HG02840 (cell line): ENCODE data around the gene SRP9.
"Not testable (repeated sequence)": the region's sequence is repeated elsewhere in the genome, so short reads cannot be mapped to it uniquely, and the experiment has no call there.

Source experiments
- ATAC-seq: cut with Tn5 transposase; IDR thresholded peaks from one replicate; pipeline ENCODE4 v1.9.1; 2021; ENCODE audit warnings: mild to moderate bottlenecking, moderate library complexity, moderate number of reproducible peaks; ENCODE audit not compliant: unreplicated experiment, low FRiP score

The SRP9 gene

GRCh38 chr1:225754940-225755641 is 22.5 kb upstream of the SRP9 start:
- ATAC-seq: no peak

GRCh38 chr1:225755671-225756319 is 21.8 kb upstream of the SRP9 start:
- no peak for ATAC-seq

DNA sequence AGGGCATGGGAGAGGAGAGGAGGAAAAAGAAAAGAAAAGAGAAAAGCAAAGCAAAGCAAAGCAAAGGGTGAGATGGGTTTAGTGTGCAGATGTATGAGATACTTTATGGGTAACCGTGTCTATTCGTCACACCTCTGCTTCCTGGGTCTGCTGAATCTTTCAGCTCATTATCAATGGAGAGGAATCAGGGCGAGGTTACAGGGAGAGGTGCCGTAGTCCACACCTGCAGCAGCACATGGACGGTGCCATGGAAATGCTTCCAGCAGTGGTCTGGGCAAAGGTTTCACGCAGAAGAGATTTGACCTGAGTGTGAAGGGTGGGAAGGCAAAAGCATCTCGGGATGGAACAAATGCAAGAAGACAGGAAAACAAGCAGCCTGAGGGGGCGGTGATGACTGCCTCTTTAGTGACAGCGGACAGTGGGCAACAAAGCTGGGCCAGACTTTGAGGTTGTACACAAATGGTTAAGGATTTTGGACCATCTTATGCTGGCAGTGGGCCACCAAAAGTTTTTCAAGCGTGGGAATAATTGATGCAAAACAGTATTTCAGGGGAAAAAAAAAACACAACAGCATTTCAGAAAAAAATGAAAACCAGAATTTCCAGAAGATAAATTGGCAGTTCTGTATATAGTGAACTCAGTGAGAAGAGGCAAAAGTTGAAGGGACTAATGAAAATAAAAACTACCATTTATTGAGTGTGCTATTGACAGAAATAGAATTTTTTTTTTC is 19.5 kb upstream of the SRP9 start:
- no peak for ATAC-seq

GRCh38 chr1:225759972-225760371 is 17.7 kb upstream of the SRP9 start:
- ATAC-seq: not testable (repeated sequence)

DNA sequence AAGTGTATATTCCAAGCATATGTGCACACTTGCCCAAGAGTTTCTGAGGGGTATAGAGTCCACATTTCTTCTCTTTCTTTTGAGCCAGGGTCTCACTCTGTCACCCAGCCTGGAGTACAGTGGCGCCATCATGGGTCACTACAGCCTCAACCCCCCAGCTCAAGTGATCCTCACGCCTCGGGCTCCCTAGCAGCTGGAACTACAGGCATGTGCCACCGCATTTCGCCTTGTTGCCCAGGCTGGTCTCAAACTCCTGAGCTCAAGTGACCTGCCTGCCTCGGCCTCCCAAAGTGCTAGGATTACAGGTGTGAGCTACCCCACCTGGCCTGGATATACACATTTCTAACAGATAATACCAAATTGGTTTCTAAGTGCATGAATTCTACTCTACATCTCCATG is 17.1 kb upstream of the SRP9 start:
- ATAC-seq: no peak

DNA sequence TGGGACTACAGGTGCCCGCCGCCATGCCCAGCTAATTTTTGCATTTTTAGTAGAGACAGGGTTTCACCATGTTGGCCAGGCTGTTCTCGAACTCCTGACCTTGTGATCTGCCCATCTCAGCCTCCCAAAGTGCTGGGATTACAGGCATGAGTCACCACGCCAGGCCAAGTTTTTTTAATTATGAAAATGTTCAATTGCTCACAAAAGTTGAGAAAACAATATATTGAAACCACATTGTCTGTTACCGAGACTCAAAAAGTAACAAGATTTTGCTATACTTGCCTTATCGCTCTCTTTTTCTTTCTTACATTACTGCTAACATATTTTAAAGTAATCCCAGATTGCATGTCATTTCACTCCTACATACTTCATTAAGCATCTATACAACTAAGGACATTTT is 16.2 kb upstream of the SRP9 start:
- not testable (repeated sequence) for ATAC-seq

DNA sequence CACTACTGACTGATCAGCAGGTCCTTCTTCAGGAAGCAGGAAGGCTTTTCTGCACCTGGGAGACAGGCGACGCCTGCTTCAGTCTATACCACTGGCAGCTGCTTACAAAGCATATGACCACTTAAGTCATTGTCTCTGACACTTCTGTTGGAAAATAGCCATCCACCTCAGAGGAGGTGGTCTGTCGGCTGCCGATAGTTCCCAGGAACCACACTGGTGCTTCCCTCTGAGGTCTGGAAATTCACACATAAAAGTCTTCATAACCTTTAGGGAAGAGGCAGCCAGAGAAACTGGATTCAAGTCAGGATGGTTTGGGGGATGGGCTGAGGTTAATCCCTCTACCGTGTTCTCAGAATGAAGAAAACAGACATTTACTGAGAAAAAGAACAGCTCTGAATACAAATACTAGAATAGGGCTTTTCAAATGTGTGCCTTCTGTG is 15.6 kb upstream of the SRP9 start:
- no peak for ATAC-seq

DNA sequence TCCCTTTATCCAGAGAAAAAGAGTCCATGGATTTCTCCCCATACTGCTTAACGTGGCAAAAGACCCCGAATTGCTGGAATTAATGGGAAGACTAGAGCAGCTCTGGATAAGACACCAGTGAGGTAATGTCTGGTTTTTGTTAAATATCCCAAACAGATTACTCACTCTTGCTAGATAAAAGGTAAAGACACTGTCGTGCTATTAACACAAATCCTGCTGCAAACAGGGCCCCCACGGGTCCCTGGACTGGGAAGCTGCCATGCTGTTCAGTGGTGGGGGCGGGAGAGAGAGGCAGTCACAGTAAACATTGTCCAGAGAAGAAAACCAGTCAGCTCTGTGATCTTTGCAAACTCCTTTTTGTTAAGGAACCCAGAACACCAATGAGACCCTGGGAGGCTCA is 15.2 kb upstream of the SRP9 start:
- ATAC-seq: no peak

DNA sequence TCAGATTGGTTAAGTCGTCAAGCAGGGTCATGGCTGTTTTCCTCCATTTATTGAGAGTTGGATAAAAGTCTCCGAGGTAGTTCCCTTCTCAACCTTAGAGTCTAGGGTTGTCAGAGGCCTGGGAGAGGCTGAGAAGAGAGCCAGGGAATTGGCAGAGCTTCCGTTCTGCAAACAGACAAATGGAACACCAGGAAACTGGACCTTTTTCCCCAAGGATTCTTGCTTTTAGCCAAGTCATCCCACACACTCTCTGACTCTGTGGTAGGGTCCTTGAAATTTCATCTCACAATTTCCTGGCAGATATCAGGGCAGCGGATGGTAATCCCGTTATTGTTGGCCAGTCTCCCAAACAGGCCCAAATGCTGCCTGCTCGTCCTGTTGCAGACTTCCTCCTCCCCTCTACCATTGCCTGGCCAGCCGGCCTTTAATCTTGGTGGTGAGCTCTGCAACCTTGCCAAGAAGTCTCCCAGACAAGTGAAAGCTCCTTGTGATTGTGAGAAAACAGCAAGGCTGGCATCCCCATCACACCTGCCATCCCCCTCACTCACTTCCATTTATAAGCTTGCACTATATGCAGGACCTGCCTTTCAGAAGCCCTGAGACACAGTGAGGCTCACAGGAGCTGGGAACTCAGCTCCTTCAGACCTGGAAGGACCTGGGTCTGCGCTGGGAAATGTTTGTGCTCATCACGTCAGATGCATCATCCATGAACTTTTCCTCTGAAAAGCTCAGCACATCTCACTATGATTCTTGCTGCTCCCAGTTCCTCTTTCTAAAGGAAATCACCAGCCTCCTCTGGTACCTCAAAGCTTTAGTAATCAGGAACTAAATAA is 13.7 kb upstream of the SRP9 start:
- no peak for ATAC-seq

- no peak for ATAC-seq
Observed at GRCh38 chr1:225765982-225766674, 11.5 kb upstream of the SRP9 start.

DNA sequence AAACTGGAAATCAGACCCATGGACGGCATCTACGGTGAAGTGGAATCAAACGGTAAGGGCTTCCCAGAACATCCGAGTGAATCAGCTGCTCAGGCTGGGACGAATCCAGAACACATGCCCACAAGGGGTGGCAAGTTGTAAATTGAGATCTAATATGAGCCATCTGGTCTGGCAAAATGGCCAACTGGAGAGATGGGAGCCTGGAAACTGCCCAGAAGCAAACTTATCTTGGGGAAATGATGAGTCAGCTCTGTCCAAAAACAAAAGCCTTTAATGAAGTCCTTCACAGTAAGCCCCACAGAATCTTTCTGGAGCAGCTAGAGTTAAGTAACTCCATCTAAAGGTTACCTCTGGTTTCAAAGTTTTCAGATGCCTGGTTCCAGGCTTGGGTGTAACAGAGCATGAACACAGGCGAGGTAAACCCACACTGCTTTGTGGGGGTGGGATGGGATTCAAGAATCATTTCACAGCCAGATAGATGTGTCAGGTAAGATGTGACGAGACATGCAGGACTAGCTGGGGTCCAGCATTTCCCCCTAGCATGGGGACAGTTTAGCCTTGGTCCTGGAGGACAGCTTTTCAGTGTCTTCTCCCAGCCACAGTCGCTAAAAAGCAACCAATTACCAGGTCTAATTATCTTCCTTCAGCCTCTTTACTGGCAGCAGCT is 10.5 kb upstream of the SRP9 start:
- ATAC-seq: no peak

- ATAC-seq: no peak
Observed at GRCh38 chr1:225767634-225768540, 9.7 kb upstream of the SRP9 start.

GRCh38 chr1:225768662-225769426 is 8.8 kb upstream of the SRP9 start:
- no peak for ATAC-seq

GRCh38 chr1:225769687-225770086 is 7.9 kb upstream of the SRP9 start:
- no peak for ATAC-seq

DNA sequence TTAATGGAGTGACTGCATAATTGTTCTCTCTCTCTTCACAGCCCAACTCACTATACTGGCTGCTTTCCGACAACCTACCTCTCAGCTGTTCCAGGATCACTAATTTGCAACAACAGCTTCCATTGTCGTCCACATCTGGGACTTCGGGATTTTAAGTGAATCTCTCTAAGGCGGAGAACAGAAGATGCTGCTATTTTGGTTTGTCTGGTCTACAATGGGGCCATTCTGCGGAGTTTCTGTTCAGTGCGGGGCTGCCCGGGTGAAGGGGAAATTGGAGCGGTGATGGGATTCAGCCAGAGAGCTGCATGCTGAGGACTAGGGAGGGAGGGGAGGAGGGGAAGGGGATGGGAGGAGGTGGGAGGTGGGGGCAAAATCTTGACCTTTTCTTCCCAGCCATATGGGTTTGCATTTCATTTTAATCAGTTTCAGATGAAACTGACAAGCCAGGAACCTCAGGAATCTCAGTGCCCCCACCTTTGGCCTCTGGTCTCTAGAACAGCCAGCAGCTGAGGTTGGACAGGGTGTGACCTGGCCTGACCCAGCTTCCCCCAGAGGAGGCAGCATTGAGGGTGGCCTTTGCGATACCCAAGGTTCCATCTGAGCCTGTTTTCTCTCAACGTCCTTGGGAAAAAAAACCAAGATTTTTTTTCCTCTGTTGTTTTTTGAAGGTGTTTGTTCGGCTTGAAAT is 6.9 kb upstream of the SRP9 start:
- ATAC-seq: no peak

DNA sequence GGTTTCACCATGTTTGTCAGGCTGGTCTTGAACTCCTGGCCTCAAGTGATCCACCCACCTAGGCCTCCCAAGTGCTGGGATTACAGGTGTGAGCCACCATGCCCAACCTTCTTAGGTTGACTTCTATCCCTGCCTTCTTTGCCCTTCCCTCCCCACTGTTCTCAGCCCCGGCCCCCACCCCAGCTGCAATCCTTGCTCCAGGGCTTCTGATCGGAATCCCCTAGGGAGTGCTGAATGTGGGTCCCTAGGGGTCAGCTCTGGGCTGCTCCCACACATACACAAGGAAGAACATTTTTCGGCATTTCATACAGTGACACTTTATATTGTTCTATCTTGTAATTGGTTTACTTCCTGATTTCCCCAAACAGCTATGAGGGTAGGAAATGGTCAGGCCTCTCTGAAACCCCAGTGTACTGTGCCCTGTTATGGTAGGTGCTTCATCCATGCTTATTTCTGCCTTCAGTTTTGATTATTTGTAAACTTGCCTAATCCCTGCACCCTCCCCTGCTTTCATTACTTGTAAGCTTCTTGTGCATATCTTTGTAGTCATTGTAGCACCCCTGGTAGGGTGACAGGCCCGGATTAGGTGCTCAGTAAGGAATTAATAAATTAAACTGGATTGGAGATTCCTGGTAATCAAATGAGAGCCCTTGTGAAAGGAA is 5.8 kb upstream of the SRP9 start:
- ATAC-seq: no peak

DNA sequence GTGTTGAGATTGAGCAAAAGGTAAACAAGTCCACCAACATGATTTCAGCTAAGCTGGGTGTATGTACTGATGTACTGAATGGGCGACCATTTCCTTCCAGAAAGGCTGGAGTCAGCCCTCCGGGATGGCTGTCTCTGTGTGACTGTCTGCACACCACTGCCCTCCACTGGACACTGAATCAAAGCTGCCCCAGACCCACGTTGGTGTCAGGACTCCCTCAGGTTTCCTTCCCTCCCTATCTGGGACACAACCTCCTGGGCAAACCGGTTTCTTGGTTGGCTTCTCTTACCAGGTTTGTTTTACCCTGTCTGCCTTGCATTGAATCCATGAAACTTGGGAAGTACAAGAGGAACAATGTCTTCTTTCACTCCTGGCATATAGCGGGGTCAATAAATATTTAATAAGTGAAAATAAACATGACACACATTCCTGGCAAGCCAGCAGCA is 5.3 kb upstream of the SRP9 start:
- ATAC-seq: no peak
